DMS114 treated with DMSO at 0.1 percent for 48 hours (cell line): ENCODE measurements around the gene LRRC47.
A peak's percentile ranks its signal among the peaks of the same experiment; 100 is the strongest.
"Not testable (repeated sequence)": the region's sequence is repeated elsewhere in the genome, so short reads cannot be mapped to it uniquely, and the experiment has no call there.

Source experiments
- DNase-seq: peaks from one replicate; lab custom pipeline; 2025; ENCODE audit not compliant: unreplicated experiment; lab: John Stamatoyannopoulos, UW

Gene LRRC47

DNA sequence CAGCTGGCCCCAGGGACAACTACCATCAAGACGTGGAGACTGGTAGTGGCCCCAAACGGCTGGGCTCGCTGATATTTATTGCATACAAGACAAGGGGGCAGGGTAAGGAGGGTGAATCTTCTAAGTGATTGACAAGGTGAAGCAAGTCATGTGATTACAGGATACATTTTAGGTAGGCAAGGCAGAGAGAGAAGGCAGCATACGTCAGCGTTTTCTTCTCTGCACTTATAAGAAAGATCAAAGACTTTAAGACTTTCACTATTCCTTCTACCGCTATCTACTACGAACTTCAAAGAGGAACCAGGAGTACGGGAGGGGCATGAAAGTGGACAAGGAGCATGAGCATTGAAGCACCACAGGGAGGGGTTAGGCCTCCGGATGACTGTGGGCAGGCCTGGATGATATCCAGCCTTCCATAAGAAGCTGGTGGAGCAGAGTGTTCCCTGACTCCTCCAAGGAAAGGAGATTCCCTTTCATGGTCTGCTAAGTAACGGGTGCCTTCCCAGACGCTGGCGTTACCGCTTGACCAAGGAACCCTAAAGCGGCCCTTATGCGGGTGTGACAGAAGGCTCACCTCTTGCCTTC, 47.9 kb downstream of the LRRC47 start:
- DNase-seq = not testable (repeated sequence)

DNA sequence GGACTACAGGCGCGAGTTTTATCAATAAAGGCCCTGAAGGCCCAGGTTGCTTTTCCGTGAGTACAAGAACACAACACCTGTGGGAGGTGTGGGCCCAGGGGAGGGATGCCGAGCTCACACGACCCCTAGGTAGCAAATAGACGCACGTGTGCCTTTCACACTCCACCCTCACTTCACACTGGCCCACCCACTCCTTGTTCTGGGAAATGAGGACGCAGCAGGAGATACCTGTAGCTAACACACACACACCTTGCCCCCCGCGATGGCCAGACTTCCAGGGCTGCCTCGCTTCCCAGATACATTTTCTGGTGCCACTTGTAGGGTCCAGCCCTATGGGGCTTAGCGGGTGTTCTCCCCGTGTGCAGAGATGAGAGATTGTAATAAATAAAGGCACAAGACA, 48.4 kb downstream of the LRRC47 start:
- no peak for DNase-seq

DNA sequence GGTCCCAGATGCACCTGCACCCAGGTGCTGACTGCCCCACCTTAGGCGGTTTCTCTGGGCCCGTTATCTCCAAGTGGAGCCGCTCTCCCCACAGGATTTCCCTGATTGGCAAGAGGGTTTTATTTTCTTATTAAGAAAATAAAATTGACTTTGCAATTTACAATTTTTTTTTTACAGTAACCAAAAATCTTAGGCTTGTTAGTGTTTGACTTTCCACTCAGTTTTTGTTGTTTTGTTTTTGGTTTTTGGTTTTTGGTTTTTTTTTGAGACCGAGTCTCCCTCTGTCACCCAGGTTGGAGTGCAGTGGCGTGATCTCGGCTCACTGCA, 48.8 kb downstream of the LRRC47 start:
- DNase-seq = no peak

DNA sequence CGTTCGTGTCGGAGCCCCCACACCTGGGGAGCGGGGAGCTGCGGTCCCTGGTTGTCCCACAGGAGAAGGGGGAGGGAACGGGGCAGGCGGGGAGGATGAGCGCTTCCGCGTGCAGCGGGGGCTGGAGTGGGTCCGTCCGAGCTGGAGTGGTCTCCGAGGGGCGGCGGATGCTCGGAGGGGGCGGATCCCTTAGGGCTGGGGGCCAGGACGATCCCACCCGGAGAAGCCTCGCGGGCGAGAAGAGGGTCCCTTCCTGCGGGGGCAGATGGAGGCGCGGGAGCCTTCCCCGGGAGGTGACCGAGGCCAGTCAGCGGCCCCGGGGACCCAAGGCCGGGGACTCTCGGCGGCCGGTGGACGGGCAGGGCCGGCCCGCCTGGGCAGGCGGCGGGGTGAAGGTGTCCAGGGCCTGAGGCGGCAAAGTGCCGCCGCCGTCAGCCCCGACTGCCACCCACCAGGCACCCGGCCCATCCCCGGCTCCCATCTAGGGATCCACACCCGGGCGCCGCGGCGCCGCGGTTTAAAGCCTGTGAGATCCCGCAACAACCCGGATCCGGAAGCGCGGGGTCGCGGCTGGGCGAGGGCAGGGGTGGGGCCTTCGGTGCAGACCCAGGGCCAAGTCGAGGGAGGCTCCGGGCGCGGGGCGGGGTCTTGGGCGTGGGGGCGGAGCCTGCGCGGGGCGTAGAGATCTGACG, 49.3 kb downstream of the LRRC47 start:
- DNase-seq = peak; percentile 66

DNA sequence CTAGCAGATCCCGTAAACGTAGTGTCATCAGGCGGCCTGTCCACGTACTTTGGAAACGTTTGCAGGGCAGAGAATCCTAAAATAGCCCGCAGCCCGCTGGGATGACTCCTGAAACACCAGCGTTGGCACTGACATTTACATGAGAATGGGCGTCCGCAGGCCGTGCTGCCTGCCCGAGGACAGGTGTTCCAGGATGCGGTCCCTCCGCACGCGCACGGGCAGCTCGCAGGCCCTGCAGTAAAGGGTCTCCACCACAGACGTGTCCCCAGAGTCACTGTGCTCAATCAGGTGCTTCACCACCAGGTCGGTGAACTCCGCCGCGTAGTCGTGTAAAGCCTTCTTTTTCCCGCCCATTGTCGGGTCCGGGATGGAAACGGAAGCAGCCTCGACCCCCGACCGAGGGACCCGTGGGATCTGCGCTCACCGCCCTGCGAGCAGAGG, 49.9 kb downstream of the LRRC47 start:
- no peak for DNase-seq

DNA sequence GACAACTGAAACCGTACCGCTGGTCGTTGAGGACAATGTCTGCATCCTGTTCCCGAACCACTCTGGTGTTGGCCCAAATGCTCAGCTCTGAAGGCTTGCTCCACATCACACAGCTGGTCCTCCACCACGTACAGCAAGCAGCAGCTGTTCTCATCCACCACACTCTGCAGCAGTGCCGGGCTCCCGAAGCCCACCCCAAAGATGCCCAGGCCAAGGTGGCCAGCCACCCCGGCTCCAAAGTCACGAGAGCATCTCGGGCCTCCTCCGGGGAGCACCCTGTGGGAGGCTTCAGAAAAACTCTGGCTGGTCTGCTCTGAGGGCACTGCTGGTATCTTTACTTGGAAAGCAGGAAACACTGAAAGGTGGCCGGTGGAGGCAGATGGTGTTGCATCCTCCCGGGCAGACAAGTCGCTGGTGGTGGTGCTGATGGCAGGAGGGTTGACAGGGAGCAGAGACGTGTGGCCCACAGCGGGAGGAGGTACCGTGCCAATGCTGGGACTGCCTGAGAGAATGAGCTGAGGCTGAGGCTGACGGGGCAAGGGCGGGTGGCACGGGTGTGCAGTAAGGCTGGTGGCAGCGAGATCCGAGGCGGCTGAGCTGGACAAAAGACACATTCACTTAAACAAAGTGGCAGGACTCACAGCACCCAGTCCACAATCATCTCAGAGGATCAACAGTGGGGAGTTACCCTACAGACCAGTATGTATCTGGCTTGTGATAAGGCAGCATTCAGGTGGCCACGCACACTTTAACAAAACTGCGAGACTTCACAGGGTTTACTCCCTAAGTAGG, 50.5 kb downstream of the LRRC47 start:
- DNase-seq = no peak

DNA sequence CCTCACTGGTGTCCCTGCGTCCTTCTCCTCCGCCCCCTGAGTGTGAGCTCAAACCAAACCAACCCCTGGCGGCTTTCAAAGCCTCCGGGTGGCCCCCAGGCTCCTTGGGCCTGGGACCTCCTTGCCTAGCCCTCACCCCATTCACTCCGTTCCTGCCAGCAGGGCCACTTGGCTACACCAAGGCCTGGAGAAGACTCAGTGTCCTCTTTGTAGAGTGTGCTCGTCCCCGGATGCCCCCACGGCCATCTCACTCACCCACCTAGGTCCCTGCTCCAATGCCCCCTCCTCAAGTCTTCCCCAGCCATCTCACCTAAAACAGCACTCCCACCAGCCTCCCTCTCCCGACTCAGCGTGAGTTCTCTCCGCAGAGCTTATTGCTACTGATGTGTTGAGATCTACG, 51.2 kb downstream of the LRRC47 start:
- no peak for DNase-seq

DNA sequence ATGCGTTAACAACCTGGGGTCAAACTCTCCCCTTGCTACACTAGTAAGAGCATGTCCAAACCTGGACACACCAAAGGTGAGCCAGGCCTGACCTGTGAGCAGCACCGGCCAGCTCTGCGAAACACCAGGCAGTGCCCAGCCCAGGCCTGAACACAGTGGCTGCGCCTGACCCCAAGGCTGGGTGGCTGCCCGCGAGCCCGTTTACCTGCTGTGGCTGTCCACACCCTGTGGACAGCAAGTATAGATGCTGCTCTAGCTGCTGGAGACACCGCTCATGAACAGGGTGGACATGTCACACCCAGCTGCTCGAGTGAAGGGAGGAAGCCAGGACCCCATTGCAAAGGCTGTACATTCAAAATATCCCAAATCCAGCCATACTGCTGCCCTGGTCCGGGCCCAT, 51.7 kb downstream of the LRRC47 start:
- no peak for DNase-seq

DNA sequence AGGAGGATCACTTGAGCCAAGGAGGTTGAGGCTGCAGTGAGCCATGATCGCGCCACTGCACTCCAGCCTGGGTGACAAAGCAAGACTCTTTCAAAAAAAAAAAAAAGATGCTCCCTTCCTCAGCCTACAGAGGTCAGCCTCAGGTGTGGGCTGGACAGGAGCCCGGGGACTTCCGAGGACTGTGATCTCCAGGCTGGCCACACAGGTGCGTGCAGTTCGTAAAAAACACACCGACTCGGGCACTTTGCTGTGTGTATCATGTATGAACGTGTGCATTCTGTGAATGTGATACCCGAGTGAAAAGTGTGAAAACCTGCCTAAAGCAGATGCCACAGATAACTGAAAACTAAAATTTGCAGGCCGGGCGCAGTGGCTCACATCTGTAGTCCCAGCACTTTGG, 52.5 kb downstream of the LRRC47 start:
- DNase-seq = no peak

DNA sequence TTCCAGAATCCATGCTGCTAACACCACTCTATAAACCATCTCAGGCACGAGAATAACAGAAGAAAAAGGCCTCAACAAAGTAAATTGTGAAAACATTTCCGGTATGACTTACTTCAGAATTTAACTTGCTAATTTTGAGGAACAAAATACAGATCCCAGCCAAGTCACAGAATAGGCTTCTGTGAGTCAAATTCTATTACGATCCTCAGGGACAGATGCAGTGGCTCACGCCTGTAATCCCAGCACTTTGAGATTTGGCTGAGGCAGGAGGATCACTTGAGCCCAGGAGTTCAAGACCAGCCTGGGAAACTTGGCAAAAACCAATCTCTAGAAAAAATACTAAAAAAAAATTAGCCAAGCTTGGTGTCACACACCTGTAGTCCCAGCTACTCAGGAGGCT, 52.9 kb downstream of the LRRC47 start:
- no peak for DNase-seq

DNA sequence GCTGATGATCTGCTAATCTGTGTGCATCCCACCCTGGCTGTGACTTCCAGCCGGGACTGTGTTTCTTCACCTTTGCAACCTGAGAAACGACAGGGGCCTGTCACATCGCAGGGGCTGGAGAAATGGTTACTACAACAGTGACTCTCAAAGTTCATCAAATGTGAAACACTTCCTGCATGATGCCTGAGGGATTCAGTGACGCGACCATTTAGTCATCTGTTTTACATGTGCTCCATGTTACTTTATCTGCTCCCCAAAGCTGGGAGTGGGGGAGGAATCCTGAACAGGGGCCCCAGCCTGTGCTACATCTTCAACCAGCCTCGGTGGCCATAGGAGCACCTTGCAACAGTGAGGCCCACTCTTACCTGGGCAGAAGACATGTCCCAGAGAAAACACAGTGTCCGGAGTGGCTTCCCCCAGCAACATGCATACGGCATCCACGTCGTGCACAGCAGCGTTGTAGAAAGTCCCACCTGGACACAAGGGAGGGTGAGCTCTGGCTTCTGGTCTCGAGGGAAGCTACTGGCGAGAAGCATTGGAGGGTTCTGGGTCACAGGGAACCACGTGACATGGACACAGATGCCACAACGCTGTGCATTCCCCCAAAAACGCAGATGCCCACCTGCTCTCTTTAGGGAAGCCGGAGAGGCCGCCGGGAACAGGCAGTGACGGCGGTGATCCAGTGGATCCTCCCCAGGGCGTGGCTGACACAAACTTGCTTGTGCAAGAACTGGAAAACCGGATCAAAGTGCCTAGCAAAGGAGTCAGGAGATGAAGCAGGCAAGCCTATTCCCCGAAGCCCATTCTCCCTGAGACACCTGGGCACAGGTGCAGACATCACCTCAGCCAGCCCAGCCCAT, 53.6 kb downstream of the LRRC47 start:
- no peak for DNase-seq

DNA sequence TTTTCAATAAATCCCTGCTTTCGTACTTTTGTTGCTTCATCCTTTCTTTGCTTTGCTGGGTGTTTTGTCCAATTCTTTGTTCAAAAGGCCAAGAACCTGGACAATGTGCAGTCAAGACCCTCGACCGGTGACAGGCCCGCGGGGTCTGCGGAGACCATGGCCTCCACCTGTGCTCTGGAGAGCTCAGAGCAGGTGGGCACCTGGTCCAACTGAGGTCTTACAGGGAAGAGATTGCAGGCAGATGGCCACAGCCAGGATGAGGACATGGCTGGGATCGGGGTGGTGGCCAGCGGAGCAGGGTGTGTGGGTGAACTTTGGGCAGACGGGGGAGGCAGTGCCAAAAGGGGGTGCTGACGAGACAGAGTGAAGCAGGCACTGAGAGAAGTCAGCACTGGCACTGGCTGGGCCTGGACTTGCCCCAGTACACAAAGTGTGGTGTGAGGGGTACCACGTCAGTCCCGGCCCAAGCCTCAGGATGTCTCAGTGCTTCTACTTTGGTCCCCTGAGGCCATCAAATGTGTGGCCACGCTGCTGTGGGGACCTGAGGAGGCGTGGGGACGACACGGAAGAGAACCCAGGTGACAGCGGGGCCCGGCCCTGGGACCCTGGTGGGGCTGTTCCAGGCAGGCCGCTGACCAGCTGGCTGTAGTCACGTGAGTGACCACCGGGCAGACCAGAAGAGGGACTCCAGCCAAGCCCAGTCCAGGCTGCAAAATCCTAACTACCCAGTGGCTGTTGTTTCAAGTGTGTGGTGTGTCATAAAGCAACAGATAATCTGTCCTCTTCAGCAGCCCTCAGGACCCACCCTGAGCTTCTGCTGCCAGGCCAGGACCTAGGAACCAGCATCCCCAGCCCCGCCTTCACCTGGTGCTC, 54.5 kb downstream of the LRRC47 start:
- no peak for DNase-seq

DNA sequence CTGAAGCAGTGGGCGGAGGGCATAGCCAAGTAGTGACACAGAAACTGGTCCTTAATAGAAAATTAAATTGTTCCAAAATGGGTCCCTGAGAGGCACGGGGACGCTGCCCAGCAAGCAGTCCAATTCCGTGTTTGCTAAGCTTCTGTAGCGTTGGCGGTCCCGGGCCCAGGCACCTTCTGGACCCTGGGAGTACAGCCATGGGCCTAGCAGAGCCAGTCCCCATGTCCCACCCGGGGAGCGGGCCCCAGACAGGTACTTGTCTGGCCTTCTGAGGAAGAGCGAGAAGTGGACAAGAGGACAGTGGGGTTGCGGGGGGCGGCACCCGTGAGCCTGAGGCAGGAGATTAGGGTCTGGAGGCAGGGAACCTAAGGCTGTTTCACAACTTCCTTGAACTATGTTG, 55.5 kb downstream of the LRRC47 start:
- DNase-seq = no peak

DNA sequence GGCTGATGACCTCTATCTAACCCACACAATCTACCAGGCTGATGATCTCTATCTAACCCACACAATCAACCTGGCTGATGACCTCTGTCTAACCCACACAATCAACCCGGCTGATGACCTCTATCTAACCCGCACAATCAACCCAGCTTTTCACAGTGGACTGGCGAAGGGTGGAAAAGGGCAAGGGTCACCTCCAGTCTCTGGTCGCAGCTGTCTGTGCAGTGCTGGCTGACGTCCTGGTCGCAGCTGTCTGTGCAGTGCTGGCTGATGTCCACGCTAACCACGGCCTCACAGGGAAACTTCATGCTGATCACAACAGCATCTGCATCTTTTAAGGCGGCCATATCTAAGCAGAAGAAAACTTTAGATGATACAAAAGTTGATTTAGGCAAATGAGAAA, 56.3 kb downstream of the LRRC47 start:
- no peak for DNase-seq

DNA sequence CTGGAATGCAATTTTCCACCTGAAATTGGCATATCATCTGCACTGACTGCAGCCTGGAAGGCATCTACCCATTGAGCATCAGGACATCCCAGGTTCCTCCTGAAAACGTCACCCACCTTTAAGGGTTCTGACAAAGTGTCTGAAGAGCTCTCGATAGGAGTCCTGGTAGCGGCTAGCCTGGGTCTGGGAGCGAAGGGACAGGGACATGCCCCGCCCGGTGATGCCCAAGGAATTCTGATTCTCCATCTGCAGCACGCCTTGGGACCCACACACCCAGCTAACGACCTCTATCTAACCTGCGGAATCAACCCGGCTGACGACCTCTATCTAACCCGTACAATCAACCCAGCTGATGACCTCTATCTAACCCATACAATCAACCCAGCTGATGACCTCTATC, 57.4 kb downstream of the LRRC47 start:
- no peak for DNase-seq

DNA sequence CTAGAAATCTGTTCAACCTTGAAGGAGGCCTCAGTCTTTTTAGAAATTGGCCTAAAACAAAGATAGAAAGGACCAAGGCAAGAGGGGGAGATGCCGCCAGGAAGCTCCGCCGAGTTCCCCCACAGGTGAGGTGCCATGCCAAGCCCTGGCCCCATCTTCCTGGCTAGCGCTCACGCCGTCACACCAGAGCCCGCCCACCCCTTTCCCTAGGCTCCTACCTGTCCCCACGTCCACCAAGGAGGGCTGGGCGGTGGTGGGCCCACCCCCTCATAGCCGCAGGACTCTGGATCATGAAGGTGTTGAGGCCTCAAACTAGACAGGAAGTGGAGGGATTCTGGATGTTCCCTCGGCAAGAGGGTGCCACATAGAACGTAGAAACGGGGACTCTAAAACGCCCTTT, 59.6 kb downstream of the LRRC47 start:
- DNase-seq = no peak

DNA sequence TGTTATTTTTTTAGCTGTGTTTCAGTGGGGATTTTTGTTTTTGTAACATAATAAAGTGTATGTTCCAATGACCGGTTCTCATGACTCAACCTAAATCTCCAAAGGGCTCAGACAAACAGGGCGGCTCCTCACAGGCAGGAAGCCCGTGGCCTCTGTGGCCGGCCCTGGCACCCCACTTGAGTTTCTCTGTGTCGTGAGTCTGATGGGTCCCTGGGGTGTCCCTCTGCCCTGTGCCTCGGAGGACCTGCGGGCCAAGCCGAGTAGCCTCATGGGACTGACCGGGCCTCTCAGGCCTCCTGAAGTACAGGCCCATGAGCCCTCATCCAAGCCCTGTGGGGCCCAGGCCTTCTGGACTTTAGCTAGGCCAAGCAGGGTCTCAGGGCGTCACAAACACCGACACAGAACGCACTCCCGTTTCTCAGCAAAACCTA, 60.2 kb downstream of the LRRC47 start:
- no peak for DNase-seq

DNA sequence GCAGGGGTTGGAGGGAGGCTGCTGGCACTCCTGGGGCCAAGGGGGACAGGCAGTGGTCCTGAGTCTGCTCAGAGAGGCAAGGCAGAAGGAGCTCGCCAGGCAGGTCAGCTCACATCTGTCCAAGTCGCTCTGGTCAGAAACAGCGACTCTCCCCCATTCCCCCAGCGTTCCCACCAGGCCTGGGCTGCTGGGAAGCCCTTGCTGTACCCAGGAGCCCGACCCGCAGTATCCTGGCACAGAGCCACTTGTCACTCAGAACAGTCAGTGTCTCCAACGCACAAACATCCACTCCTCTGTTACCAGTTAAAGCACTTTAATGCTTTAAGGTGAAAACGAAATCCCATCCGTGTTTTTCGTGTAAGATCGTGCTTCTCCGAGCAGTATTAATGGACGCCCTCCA, 60.6 kb downstream of the LRRC47 start:
- DNase-seq = no peak

DNA sequence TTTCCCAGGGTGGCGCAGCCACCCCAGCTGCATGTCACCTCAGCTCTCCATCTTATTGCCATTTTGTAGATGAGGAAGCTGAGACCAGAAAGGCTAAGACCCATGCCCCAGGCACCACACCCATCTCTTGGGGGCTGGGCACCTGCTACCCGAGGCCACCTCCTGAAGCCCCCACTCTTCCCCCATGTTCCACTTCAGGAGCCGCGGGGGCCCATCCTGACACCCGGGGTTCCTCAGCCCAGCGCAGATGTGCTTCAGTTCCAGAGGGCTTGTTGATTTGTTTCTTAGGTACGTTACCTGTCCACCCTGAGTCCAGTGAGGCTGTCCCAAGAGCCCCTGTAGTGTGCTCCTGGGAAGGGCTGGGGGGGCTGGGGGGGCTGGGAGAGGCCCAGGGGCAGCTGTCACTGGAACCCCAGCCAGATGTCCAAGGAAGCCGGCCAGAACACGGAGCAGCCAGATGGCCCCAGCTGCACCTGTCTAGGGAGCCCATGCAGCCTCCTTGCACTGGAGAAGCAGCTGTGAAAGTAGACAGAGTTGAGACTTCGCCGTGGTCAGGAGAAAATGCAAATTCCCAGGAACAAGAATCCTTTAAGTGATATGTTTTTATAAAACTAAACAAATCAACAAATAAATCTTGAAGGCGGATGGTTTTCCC, 61.1 kb downstream of the LRRC47 start:
- no peak for DNase-seq

DNA sequence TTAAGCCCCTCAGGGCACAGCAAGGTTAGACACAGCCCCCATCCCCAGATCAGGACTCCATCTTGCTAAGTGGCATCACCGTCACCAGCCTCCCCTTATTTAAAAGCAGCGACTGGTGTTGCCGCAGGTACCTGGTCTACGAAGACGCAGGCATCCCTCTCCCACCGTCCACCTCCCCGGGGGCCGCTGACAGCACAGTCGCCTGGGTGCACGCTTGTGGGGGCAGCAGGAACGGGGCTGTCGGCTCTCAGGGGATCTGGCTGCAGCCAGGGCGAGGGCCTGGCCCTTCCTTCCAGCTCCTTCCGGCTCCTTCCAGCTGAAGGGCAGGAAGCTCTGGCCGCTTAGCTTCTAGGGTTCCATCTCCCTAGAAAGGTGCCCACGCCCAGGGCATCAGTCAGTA, 61.7 kb downstream of the LRRC47 start:
- DNase-seq = no peak
